ENCODE data around the gene FAIM.
A peak's percentile ranks its signal among the peaks of the same experiment; 100 is the strongest.

FAIM gene

GRCh38 chr3:138640537-138640936, 32.0 kb downstream of the FAIM start:
- Histone ChIP-seq H3K27me3 (ENCODE audit: insufficient read depth, low read length) (no peaks in the 10 kb centered on the region), H3K4me3 (ENCODE audit: low read depth, low read length) (no peak overlapping the region)
- WGBS (ENCODE audit: extremely low coverage, insufficient coverage, insufficient read length), result no CpG with 5 or more reads among the region's 4 CpGs

GRCh38 chr3:138642226-138642926, 33.8 kb downstream of the FAIM start:
- Histone ChIP-seq H4K91ac (ENCODE audit: low read depth, low read length) (no peak overlapping the region), H3K4me1 (ENCODE audit: control insufficient read depth in 1 of 2, insufficient read depth in 2 of 2, low read length in 2 of 2) (no peaks in the 10 kb centered on the region), H3K9me3 (ENCODE audit: insufficient read depth, low read depth, low read length) (no peaks in the 10 kb centered on the region), H2AFZ (ENCODE audit: insufficient read depth, low read length, poor library complexity) (no peak overlapping the region), H2BK120ac (ENCODE audit: insufficient read depth, low read length, poor library complexity) (no peak overlapping the region), H3K4me2 (ENCODE audit: low read length) (no peak overlapping the region), H3K79me1 (ENCODE audit: low read length) (no peaks in the 10 kb centered on the region), H3K18ac (ENCODE audit: low read length) (no peak overlapping the region), H3K36me3 (ENCODE audit: control insufficient read depth in 1 of 2, insufficient read depth in 2 of 2, low read length in 2 of 2) (peaks cover 0 to 4% of the 10 kb centered on the region in 2 experiments), H2BK5ac (ENCODE audit: low read depth, low read length, poor library complexity) (no peak overlapping the region), H3K23ac (ENCODE audit: low read length) (no peak overlapping the region), H3K27me3 (ENCODE audit: insufficient read depth, low read length) (no peaks in the 10 kb centered on the region), H3K4ac (ENCODE audit: low read depth, low read length) (no peak overlapping the region), H3K14ac (ENCODE audit: low read length) (no peak overlapping the region), H3K4me3 (ENCODE audit: low read depth, low read length) (no peak overlapping the region), H4K12ac (ENCODE audit: low read depth, low read length) (no peak overlapping the region), H3K27ac (ENCODE audit: low read depth, low read length) (no peak overlapping the region), H3K79me2 (ENCODE audit: control insufficient read depth, insufficient read depth, low read length, poor library complexity) (no peaks in the 10 kb centered on the region), H4K8ac (ENCODE audit: low read depth, low read length) (no peak overlapping the region), H2AK5ac (ENCODE audit: low read length) (no peak overlapping the region), H3K9ac (ENCODE audit: low read length) (no peak overlapping the region), H2BK12ac (ENCODE audit: low read length) (no peak overlapping the region)
- no CpG with 5 or more reads among the region's 4 CpGs for WGBS (ENCODE audit: extremely low coverage, insufficient coverage, insufficient read length)
- no peak for DNase-seq

More at GRCh38 chr3:138640537-138640936, 32.0 kb downstream of the FAIM start:
- Histone ChIP-seq H2BK120ac (ENCODE audit: insufficient read depth, low read length, poor library complexity) (no peak overlapping the region), H3K18ac (ENCODE audit: low read length) (no peak overlapping the region), H3K4me1 (ENCODE audit: control insufficient read depth in 1 of 2, insufficient read depth in 2 of 2, low read length in 2 of 2) (no peaks in the 10 kb centered on the region), H2BK5ac (ENCODE audit: low read depth, low read length, poor library complexity) (no peak overlapping the region), H3K79me2 (ENCODE audit: control insufficient read depth, insufficient read depth, low read length, poor library complexity) (no peaks in the 10 kb centered on the region), H3K9me3 (ENCODE audit: insufficient read depth, low read depth, low read length) (no peaks in the 10 kb centered on the region), H3K9ac (ENCODE audit: low read length) (no peak overlapping the region), H3K4me2 (ENCODE audit: low read length) (no peak overlapping the region), H3K79me1 (ENCODE audit: low read length) (no peaks in the 10 kb centered on the region), H4K12ac (ENCODE audit: low read depth, low read length) (no peak overlapping the region), H2BK12ac (ENCODE audit: low read length) (no peak overlapping the region), H3K36me3 (ENCODE audit: control insufficient read depth in 1 of 2, insufficient read depth in 2 of 2, low read length in 2 of 2) (peaks cover 0 to 4% of the 10 kb centered on the region in 2 experiments), H4K8ac (ENCODE audit: low read depth, low read length) (no peak overlapping the region), H2AFZ (ENCODE audit: insufficient read depth, low read length, poor library complexity) (no peak overlapping the region), H3K4ac (ENCODE audit: low read depth, low read length) (no peak overlapping the region), H3K23ac (ENCODE audit: low read length) (no peak overlapping the region), H4K91ac (ENCODE audit: low read depth, low read length) (no peak overlapping the region), H3K27ac (ENCODE audit: low read depth, low read length) (no peak overlapping the region), H3K14ac (ENCODE audit: low read length) (no peak overlapping the region), H2AK5ac (ENCODE audit: low read length) (no peak overlapping the region)
- DNase-seq, result peak; percentile 36 to 77

- Histone ChIP-seq H4K12ac (ENCODE audit: low read depth, low read length) (no peak overlapping the region), H3K79me2 (ENCODE audit: control insufficient read depth, insufficient read depth, low read length, poor library complexity) (no peaks in the 10 kb centered on the region), H3K4me3 (ENCODE audit: low read depth, low read length) (no peak overlapping the region), H3K9ac (ENCODE audit: low read length) (no peak overlapping the region), H3K18ac (ENCODE audit: low read length) (no peak overlapping the region), H3K27me3 (ENCODE audit: insufficient read depth, low read length) (no peaks in the 10 kb centered on the region), H3K4me2 (ENCODE audit: low read length) (no peak overlapping the region), H3K79me1 (ENCODE audit: low read length) (no peaks in the 10 kb centered on the region), H2AFZ (ENCODE audit: insufficient read depth, low read length, poor library complexity) (no peak overlapping the region), H2BK120ac (ENCODE audit: insufficient read depth, low read length, poor library complexity) (no peak overlapping the region), H3K36me3 (ENCODE audit: control insufficient read depth in 1 of 2, insufficient read depth in 2 of 2, low read length in 2 of 2) (peaks cover 0 to 4% of the 10 kb centered on the region in 2 experiments), H3K27ac (ENCODE audit: low read depth, low read length) (no peak overlapping the region), H4K91ac (ENCODE audit: low read depth, low read length) (no peak overlapping the region), H3K14ac (ENCODE audit: low read length) (no peak overlapping the region), H2AK5ac (ENCODE audit: low read length) (no peak overlapping the region), H3K4ac (ENCODE audit: low read depth, low read length) (no peak overlapping the region), H2BK5ac (ENCODE audit: low read depth, low read length, poor library complexity) (no peak overlapping the region), H4K8ac (ENCODE audit: low read depth, low read length) (no peak overlapping the region), H2BK12ac (ENCODE audit: low read length) (no peak overlapping the region), H3K9me3 (ENCODE audit: insufficient read depth, low read depth, low read length) (no peaks in the 10 kb centered on the region), H3K23ac (ENCODE audit: low read length) (no peak overlapping the region), H3K4me1 (ENCODE audit: control insufficient read depth in 1 of 2, insufficient read depth in 2 of 2, low read length in 2 of 2) (no peaks in the 10 kb centered on the region)
- no CpG with 5 or more reads among the region's 1 CpG for WGBS (ENCODE audit: extremely low coverage, insufficient coverage, insufficient read length)
- DNase-seq, result no peak
Observed at GRCh38 chr3:138642927-138643253, 34.3 kb downstream of the FAIM start.

GRCh38 chr3:138646008-138646407, 37.4 kb downstream of the FAIM start:
- Histone ChIP-seq H2BK5ac (ENCODE audit: low read depth, low read length, poor library complexity) (no peak overlapping the region), H3K79me1 (ENCODE audit: low read length) (no peaks in the 10 kb centered on the region)

More at GRCh38 chr3:138646008-138646407, 37.4 kb downstream of the FAIM start:
- no peaks in the 10 kb centered on the region for H3K79me2 ChIP-seq (ENCODE audit: control insufficient read depth, insufficient read depth, low read length, poor library complexity)
- no peaks in the 10 kb centered on the region for H3K4me1 ChIP-seq (ENCODE audit: control insufficient read depth in 1 of 2, insufficient read depth in 2 of 2, low read length in 2 of 2)
- no peak overlapping the region for H3K4me3 ChIP-seq (ENCODE audit: low read depth, low read length)
- H2AFZ ChIP-seq (ENCODE audit: insufficient read depth, low read length, poor library complexity), result no peak overlapping the region
- H3K4ac ChIP-seq (ENCODE audit: low read depth, low read length), result no peak overlapping the region
- no peak overlapping the region for H2BK12ac ChIP-seq (ENCODE audit: low read length)
- H2BK120ac ChIP-seq (ENCODE audit: insufficient read depth, low read length, poor library complexity), result no peak overlapping the region
- H4K12ac ChIP-seq (ENCODE audit: low read depth, low read length), result no peak overlapping the region
- H3K14ac ChIP-seq (ENCODE audit: low read length), result no peak overlapping the region
- no peak overlapping the region for H3K27ac ChIP-seq (ENCODE audit: low read depth, low read length)
- peaks cover 10% of the 10 kb centered on the region for H3K9me3 ChIP-seq (ENCODE audit: insufficient read depth, low read depth, low read length)
- no peak overlapping the region for H2AK5ac ChIP-seq (ENCODE audit: low read length)
- H3K23ac ChIP-seq (ENCODE audit: low read length), result no peak overlapping the region
- no peak overlapping the region for H3K9ac ChIP-seq (ENCODE audit: low read length)
- H3K36me3 ChIP-seq (ENCODE audit: control insufficient read depth in 1 of 2, insufficient read depth in 2 of 2, low read length in 2 of 2), result peaks cover 13 to 17% of the 10 kb centered on the region in 2 experiments
- H3K27me3 ChIP-seq (ENCODE audit: insufficient read depth, low read length), result no peaks in the 10 kb centered on the region
- no peak overlapping the region for H3K18ac ChIP-seq (ENCODE audit: low read length)
- H4K91ac ChIP-seq (ENCODE audit: low read depth, low read length), result no peak overlapping the region
- H3K4me2 ChIP-seq (ENCODE audit: low read length), result no peak overlapping the region
- H4K8ac ChIP-seq (ENCODE audit: low read depth, low read length), result no peak overlapping the region
- no peak for DNase-seq
